AG10803 (cell line): ENCODE data around the gene DDAH2.

Experiments used
- DNase-seq: peaks from one replicate; pipeline ENCODE4 v3.0.0; 2010; ENCODE audit warnings: low read depth
- H3K4me3 ChIP-seq: 2 replicates; pipeline ENCODE4 v1.5.1; 2011; ENCODE audit warnings: mild to moderate bottlenecking, low read length, control low read depth
- TF ChIP-seq, protein P1 (sequence below): conservative IDR thresholded peaks from 2 replicates; pipeline ENCODE4 v1.5.1; 2011; ENCODE audit warnings: mild to moderate bottlenecking, low read length, control low read depth, inconsistent platforms

The DDAH2 gene

GRCh38 chr6:31741815-31742214 is 12.7 kb upstream of the DDAH2 start:
- TF ChIP-seq, protein P1, sequence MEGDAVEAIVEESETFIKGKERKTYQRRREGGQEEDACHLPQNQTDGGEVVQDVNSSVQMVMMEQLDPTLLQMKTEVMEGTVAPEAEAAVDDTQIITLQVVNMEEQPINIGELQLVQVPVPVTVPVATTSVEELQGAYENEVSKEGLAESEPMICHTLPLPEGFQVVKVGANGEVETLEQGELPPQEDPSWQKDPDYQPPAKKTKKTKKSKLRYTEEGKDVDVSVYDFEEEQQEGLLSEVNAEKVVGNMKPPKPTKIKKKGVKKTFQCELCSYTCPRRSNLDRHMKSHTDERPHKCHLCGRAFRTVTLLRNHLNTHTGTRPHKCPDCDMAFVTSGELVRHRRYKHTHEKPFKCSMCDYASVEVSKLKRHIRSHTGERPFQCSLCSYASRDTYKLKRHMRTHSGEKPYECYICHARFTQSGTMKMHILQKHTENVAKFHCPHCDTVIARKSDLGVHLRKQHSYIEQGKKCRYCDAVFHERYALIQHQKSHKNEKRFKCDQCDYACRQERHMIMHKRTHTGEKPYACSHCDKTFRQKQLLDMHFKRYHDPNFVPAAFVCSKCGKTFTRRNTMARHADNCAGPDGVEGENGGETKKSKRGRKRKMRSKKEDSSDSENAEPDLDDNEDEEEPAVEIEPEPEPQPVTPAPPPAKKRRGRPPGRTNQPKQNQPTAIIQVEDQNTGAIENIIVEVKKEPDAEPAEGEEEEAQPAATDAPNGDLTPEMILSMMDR: no peak
- H3K4me3 ChIP-seq: no peak overlapping the region
- DNase-seq: no peak

DNA sequence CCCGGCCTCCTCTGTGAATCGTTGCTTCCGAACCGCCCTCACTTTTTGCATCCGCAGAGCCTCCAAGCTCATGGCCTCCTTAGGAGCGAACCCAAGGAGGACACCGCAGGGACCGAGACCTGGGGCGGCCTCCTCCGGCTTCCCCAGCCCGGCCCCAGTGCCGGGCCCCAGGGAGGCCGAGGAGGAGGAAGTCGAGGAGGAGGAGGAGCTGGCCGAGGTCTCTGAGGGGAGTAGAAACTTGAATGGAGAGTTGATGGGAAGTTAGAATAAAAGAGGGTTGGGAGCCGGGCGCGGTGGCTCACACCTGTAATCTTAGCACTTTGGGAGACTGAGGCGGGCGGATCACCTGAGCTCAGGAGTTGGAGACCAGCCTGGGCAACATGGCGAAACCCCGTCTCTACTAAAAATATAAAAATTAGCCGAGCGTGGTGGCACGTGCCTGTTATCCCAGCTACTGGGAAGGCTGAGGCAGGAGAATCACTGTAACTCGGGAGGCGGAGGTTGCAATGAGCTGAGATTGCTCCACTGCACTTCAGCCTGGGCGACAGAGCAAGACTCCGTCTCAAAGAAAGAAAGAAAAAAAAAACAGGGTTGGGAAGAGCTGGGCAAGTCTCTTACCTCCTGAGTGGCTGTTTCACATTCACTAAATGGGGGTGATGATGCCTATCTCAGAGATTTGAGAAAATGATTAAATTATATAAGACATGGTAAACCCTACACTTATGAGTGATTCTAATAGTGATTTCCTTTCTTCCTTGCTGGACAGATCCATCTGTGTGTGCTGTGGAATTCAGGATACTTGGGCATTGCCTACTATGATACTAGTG is 11.5 kb upstream of the DDAH2 start:
- DNase-seq: no peak
- peak overlapping the region; percentile 91 for H3K4me3 ChIP-seq
- TF ChIP-seq, protein P1: no peak

DNA sequence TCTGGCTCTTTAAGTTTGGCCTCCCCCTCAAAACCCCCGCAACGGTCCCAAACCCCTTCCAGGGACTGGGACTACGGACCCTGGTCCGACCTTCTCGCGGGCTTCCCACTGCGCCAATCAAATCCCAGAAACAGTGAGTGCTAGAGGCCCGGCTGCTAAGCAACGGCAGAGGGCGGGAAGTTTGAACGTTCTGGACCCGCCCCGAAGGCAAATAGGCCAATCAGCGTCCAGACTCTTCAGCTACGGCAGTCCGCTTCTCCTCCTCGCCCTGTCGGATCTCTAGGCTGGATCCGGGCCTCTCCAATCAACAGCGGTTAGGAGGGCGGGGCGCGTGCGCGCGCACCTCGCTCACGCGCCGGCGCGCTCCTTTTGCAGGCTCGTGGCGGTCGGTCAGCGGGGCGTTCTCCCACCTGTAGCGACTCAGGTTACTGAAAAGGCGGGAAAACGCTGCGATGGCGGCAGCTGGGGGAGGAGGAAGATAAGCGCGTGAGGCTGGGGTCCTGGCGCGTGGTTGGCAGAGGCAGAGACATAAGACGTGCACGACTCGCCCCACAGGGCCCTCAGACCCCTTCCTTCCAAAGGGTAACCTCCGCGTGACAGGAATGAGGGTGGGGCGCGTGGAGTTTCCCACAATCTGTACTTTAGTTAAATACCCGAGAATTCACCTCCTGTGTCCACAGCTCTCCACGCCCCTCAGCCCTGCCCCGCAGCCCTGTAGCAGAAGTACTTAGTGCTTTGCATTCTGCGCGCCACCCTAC is 10.7 kb upstream of the DDAH2 start, which contains the start of gene MSH5:
Gene MSH5 (plus strand): TSS at position 367 of the 758 bp plus-strand sequence. CDS start 462 bp downstream, outside the sequence.
- H3K4me3 ChIP-seq: peak within 1 kb of the TSS; percentile 91
- DNase-seq: peak; percentile 99

GRCh38 chr6:31737991-31738979 is 9.2 kb upstream of the DDAH2 start:
- TF ChIP-seq, protein P1: peak; percentile 32
- peak overlapping the region; percentile 24 for H3K4me3 ChIP-seq
- DNase-seq: peak; percentile 80

More for the DNA sequence above, 10.7 kb upstream of the DDAH2 start, which contains the start of gene MSH5:
- TF ChIP-seq, protein P1: no peak

DNA sequence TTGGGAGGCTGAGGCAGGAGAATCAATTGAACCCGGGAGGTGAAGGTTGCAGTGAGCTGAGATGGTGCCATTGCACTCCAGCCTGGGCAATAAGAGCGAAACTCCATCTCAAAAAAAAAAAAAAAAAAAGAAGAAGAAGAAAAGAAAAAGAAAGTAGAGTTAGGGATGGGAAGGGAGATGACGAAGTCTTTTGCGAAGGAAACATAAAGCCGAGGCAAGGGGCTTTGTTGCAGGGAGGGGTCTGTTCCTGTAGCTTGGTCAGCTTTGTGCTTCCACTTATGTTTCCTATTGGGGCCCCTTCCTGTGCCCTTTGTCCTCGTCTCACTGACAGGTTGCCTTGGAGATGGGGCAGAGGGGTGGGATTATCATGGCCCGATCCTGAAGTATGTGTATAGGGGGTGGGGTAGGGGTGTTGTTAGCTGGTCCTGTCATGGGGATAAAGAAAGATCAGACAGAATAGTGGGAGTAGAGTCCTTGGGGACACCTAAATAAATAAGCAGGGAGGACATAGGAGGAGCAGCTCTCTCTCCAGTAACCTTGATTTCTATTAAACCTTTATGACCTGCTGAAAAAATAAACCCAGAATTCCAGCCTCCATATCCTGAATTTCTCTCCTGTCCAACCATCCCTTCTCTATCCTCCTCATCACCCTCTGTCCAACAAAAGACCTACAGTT is 8.4 kb upstream of the DDAH2 start:
- peak overlapping the region; percentile 24 for H3K4me3 ChIP-seq
- no peak for DNase-seq
- TF ChIP-seq, protein P1: no peak

- DNase-seq: no peak
- peak overlapping the region; percentile 99 for H3K4me3 ChIP-seq
- TF ChIP-seq, protein P1: no peak
These were observed 7.7 kb upstream of the DDAH2 start for GRCh38 chr6:31736768-31737314.
